ENCODE data around the gene ALPP. TPM values are rescaled to one million over a fixed set of nuclear protein-coding genes. Genes with fewer than 3 reads are reported as not detected.

ALPP gene
- total RNA-seq, 2 experiments from 2014 or later = not detected

GRCh38 chr2:232412986-232413385 is 34.4 kb downstream of the ALPP start:
- Histone ChIP-seq H3K9me2 (ENCODE audit: insufficient read depth, low read length) (no peaks in the 10 kb centered on the region), H3K27ac (ENCODE audit: low read depth, low read length, poor library complexity, severe bottlenecking) (no peak overlapping the region), H3K4me2 (ENCODE audit: low read length) (no peak overlapping the region), H2AFZ (ENCODE audit: low read length) (no peak overlapping the region), H3K9me3 (ENCODE audit: low read length) (no peaks in the 10 kb centered on the region), H3K79me2 (ENCODE audit: insufficient read depth, low read depth, low read length) (no peaks in the 10 kb centered on the region), H4K20me1 (ENCODE audit: insufficient read depth, low read length) (no peaks in the 10 kb centered on the region), H3K4me3 (ENCODE audit: low read depth, low read length, poor library complexity, severe bottlenecking) (no peak overlapping the region), H3K36me3 (ENCODE audit: insufficient read depth, low read length) (no peaks in the 10 kb centered on the region), H3K4me1 (ENCODE audit: insufficient read depth, low read length, poor library complexity, severe bottlenecking) (no peaks in the 10 kb centered on the region)
- POLR2A ChIA-PET = no interaction called here
- CTCF ChIA-PET (ENCODE audit: unreplicated experiment) = no interaction called here
- BruUV-seq (replicated peaks) = no TSS peak
- intact Hi-C loops (cut with micrococcal nuclease; ENCODE audit: unreplicated experiment) = no loop called here
- no peak for DNase-seq (ENCODE audit: low spot score)
- TF ChIP-seq CTCF (conservative IDR thresholded peaks at IDR 0.05; ENCODE audit: low read length) (no peak), EZH2phosphoT487 (IDR thresholded peaks at IDR 0.05; ENCODE audit: borderline replicate concordance, low read depth, low read length) (no peak)

- Histone ChIP-seq H3K27ac (ENCODE audit: low read depth, low read length, poor library complexity, severe bottlenecking) (no peak overlapping the region), H2AFZ (ENCODE audit: low read length) (no peak overlapping the region), H4K20me1 (ENCODE audit: insufficient read depth, low read length) (no peaks in the 10 kb centered on the region), H3K4me1 (ENCODE audit: insufficient read depth, low read length, poor library complexity, severe bottlenecking) (no peaks in the 10 kb centered on the region), H3K4me2 (ENCODE audit: low read length) (no peak overlapping the region), H3K79me2 (ENCODE audit: insufficient read depth, low read depth, low read length) (no peaks in the 10 kb centered on the region), H3K9me3 (ENCODE audit: low read length) (no peaks in the 10 kb centered on the region), H3K36me3 (ENCODE audit: insufficient read depth, low read length) (no peaks in the 10 kb centered on the region), H3K9me2 (ENCODE audit: insufficient read depth, low read length) (no peaks in the 10 kb centered on the region), H3K4me3 (ENCODE audit: low read depth, low read length, poor library complexity, severe bottlenecking) (no peak overlapping the region)
- intact Hi-C loops (cut with micrococcal nuclease; ENCODE audit: unreplicated experiment) = no loop called here
- TF ChIP-seq CTCF (conservative IDR thresholded peaks at IDR 0.05; ENCODE audit: low read length) = no peak
- no peak for TF ChIP-seq EZH2phosphoT487 (IDR thresholded peaks at IDR 0.05; ENCODE audit: borderline replicate concordance, low read depth, low read length)
- DNase-seq (ENCODE audit: low spot score) = no peak
- POLR2A ChIA-PET = interaction anchor here (0.7 kb wide), 1 partner anchor 1007 kb away, joined by 3 read pairs; no protein-coding TSS in a partner anchor
- CTCF ChIA-PET (ENCODE audit: unreplicated experiment) = no interaction called here
- no TSS peak for BruUV-seq (replicated peaks)
These were observed 36.7 kb downstream of the ALPP start for GRCh38 chr2:232415138-232415690.

- ChIA-PET POLR2A (no interaction called here), CTCF (ENCODE audit: unreplicated experiment) (no interaction called here)
- Histone ChIP-seq H2AFZ (ENCODE audit: low read length) (no peak overlapping the region), H3K4me2 (ENCODE audit: low read length) (no peak overlapping the region), H3K27ac (ENCODE audit: low read depth, low read length, poor library complexity, severe bottlenecking) (no peak overlapping the region), H4K20me1 (ENCODE audit: insufficient read depth, low read length) (no peaks in the 10 kb centered on the region), H3K9me3 (ENCODE audit: low read length) (no peaks in the 10 kb centered on the region), H3K9me2 (ENCODE audit: insufficient read depth, low read length) (no peaks in the 10 kb centered on the region), H3K4me1 (ENCODE audit: insufficient read depth, low read length, poor library complexity, severe bottlenecking) (no peaks in the 10 kb centered on the region), H3K79me2 (ENCODE audit: insufficient read depth, low read depth, low read length) (no peaks in the 10 kb centered on the region), H3K36me3 (ENCODE audit: insufficient read depth, low read length) (no peaks in the 10 kb centered on the region), H3K4me3 (ENCODE audit: low read depth, low read length, poor library complexity, severe bottlenecking) (no peak overlapping the region)
- TF ChIP-seq EZH2phosphoT487 (IDR thresholded peaks at IDR 0.05; ENCODE audit: borderline replicate concordance, low read depth, low read length) (no peak), CTCF (conservative IDR thresholded peaks at IDR 0.05; ENCODE audit: low read length) (no peak)
- DNase-seq (ENCODE audit: low spot score) = no peak
- no TSS peak for BruUV-seq (replicated peaks)
- intact Hi-C loops (cut with micrococcal nuclease; ENCODE audit: unreplicated experiment) = no loop called here
These were observed 37.4 kb downstream of the ALPP start for GRCh38 chr2:232415736-232416520.
